C4-2B (cell line): Measurements from ENCODE around the gene SPATA13.

Experiments
- H3K27ac ChIP-seq: fragments of 450-650 bp; 2 replicates; pipeline ENCODE4 v1.5.1; 2017
- CTCF ChIP-seq: fragments of 450-650 bp; conservative IDR thresholded peaks from 2 replicates; pipeline ENCODE4 v1.5.1; 2017; ENCODE audit warnings: mild to moderate bottlenecking
- ZFX ChIP-seq: fragments of 450-650 bp; IDR thresholded peaks from 2 replicates; pipeline ENCODE4 v1.6.1; 2017

The SPATA13 gene

GRCh38 chr13:24168392-24168750 lies 7.9 kb downstream of the SPATA13 start:
- TF ChIP-seq ZFX, result no peak
- no peak for TF ChIP-seq CTCF
- H3K27ac ChIP-seq, result no peak overlapping the region

GRCh38 chr13:24168979-24169378 lies 8.5 kb downstream of the SPATA13 start:
- no peak overlapping the region for H3K27ac ChIP-seq
- TF ChIP-seq ZFX (no peak), CTCF (no peak)

GRCh38 chr13:24172071-24172470 lies 11.6 kb downstream of the SPATA13 start:
- no peak overlapping the region for H3K27ac ChIP-seq
- no peak for TF ChIP-seq ZFX
- no peak for TF ChIP-seq CTCF

GRCh38 chr13:24173795-24174194 lies 13.3 kb downstream of the SPATA13 start:
- no peak for TF ChIP-seq CTCF
- no peak for TF ChIP-seq ZFX
- H3K27ac ChIP-seq, result no peak overlapping the region

- no peak overlapping the region for H3K27ac ChIP-seq
- TF ChIP-seq CTCF (no peak), ZFX (no peak)
These were observed 15.3 kb downstream of the SPATA13 start for GRCh38 chr13:24175847-24176246.

- TF ChIP-seq ZFX, result no peak
- no peak for TF ChIP-seq CTCF
- H3K27ac ChIP-seq, result no peak overlapping the region
These were observed 16.0 kb downstream of the SPATA13 start for GRCh38 chr13:24176351-24177101.

GRCh38 chr13:24178847-24179485 lies 18.4 kb downstream of the SPATA13 start:
- H3K27ac ChIP-seq, result no peak overlapping the region
- no peak for TF ChIP-seq ZFX
- no peak for TF ChIP-seq CTCF
